SU-DHL-6 (cell line): Measurements from ENCODE around the gene CPVL.

Experiments used
- H2AFZ ChIP-seq: fragments of 200-600 bp; sonication (generic); 2 replicates; pipeline ENCODE4 v1.6.1; 2014; ENCODE audit warnings: low read depth, mild to moderate bottlenecking, moderate library complexity, mixed read lengths, antibody characterized with exemption, low read length; ENCODE audit not compliant: severe bottlenecking
- H3F3A ChIP-seq: fragments of 200-600 bp; shearing (Covaris generic); 2 replicates; pipeline ENCODE4 v1.6.0; 2016; ENCODE audit warnings: antibody characterized with exemption, mild to moderate bottlenecking; ENCODE audit not compliant: insufficient read depth
- H3K27ac ChIP-seq: fragments of 200-600 bp; sonication (generic); 2 replicates; pipeline ENCODE4 v1.5.1; 2016; ENCODE audit warnings: low read depth, mild to moderate bottlenecking, low read length, moderate library complexity, mixed read lengths
- H3K27me3 ChIP-seq: fragments of 200-600 bp; sonication (generic), shearing (Covaris generic); 2 replicates; pipeline ENCODE4 v1.6.0; 2014; ENCODE audit warnings: mild to moderate bottlenecking, low read length
- H3K36me3 ChIP-seq: fragments of 200-600 bp; sonication (generic); 2 replicates; pipeline ENCODE4 v1.6.1; 2014; ENCODE audit warnings: mild to moderate bottlenecking, low read length, mixed read lengths
- H3K4me2 ChIP-seq: fragments of 300-600, 200-600 bp; shearing (Covaris generic), sonication (generic); 2 replicates; pipeline ENCODE4 v1.6.0; 2014; ENCODE audit warnings: low read length, low read depth, mild to moderate bottlenecking; ENCODE audit not compliant: poor library complexity, severe bottlenecking
- H3K4me3 ChIP-seq: fragments of 200-600 bp; sonication (generic); 2 replicates; pipeline ENCODE4 v1.5.1; 2014; ENCODE audit warnings: antibody characterized with exemption, low read length, mild to moderate bottlenecking, mixed read lengths; ENCODE audit not compliant: insufficient read depth, poor library complexity, severe bottlenecking
- H3K79me2 ChIP-seq: fragments of 200-600 bp; sonication (generic); 2 replicates; pipeline ENCODE4 v1.6.1; 2014; ENCODE audit warnings: mild to moderate bottlenecking, low read length, moderate library complexity; ENCODE audit not compliant: insufficient read depth
- H3K9ac ChIP-seq: fragments of 200-600 bp; sonication (generic); 2 replicates; pipeline ENCODE4 v1.7.0; 2014; ENCODE audit warnings: mild to moderate bottlenecking, low read length
- H3K9me2 ChIP-seq: fragments of 200-600 bp; sonication (generic); replicated peaks from 2 replicates; pipeline ENCODE4 v1.6.1; 2014; ENCODE audit warnings: low read length; ENCODE audit not compliant: insufficient read depth
- H3K9me3 ChIP-seq: fragments of 200-600 bp; sonication (generic); 2 replicates; pipeline ENCODE4 v1.6.1; 2014; ENCODE audit warnings: low read length, mixed read lengths; ENCODE audit not compliant: insufficient read depth
- H4K20me1 ChIP-seq: fragments of 200-600 bp; sonication (generic); 2 replicates; pipeline ENCODE4 v1.6.1; 2014; ENCODE audit warnings: low read depth, mild to moderate bottlenecking, antibody characterized with exemption, low read length, moderate library complexity, mixed read lengths
- CTCF ChIP-seq: fragments of 200-600 bp; sonication (generic); IDR thresholded peaks from one replicate; pipeline ENCODE4 v1.5.1; 2017; ENCODE audit warnings: antibody characterized with exemption, mild to moderate bottlenecking, low read length, moderate library complexity; ENCODE audit not compliant: insufficient read depth, poor library complexity, severe bottlenecking
- EZH2phosphoT487 ChIP-seq: fragments of 200-600 bp; sonication (generic), shearing (Covaris generic); conservative IDR thresholded peaks from 2 replicates; pipeline ENCODE4 v1.6.1; 2018; ENCODE audit warnings: mild to moderate bottlenecking, antibody characterized with exemption, low read length, moderate library complexity, mixed read lengths

Gene CPVL

GRCh38 chr7:29193316-29194205, 47.2 kb upstream of the CPVL start:
- Histone ChIP-seq H3K4me2 (no peak overlapping the region), H3K9me2 (no peaks in the 10 kb centered on the region), H3F3A (no peaks in the 10 kb centered on the region), H3K27ac (no peak overlapping the region), H3K27me3 (no peaks in the 10 kb centered on the region), H3K9ac (no peak overlapping the region), H4K20me1 (no peaks in the 10 kb centered on the region), H3K4me3 (no peak overlapping the region), H2AFZ (no peak overlapping the region), H3K36me3 (no peaks in the 10 kb centered on the region), H3K79me2 (no peaks in the 10 kb centered on the region), H3K9me3 (no peaks in the 10 kb centered on the region)
- TF ChIP-seq CTCF: no peak
- TF ChIP-seq EZH2phosphoT487: no peak

- H3K4me3 ChIP-seq: no peak overlapping the region
- no peaks in the 10 kb centered on the region for H3K79me2 ChIP-seq
- H3K27me3 ChIP-seq: no peaks in the 10 kb centered on the region
- no peak overlapping the region for H3K9ac ChIP-seq
- H2AFZ ChIP-seq: no peak overlapping the region
- no peaks in the 10 kb centered on the region for H3K9me2 ChIP-seq
- no peaks in the 10 kb centered on the region for H3K36me3 ChIP-seq
- H3K27ac ChIP-seq: no peak overlapping the region
- H3K4me2 ChIP-seq: no peak overlapping the region
- H4K20me1 ChIP-seq: no peaks in the 10 kb centered on the region
- no peak for TF ChIP-seq EZH2phosphoT487
- no peak for TF ChIP-seq CTCF
- no peaks in the 10 kb centered on the region for H3F3A ChIP-seq
- H3K9me3 ChIP-seq: no peaks in the 10 kb centered on the region
Measured at GRCh38 chr7:29192811-29193210, 46.5 kb upstream of the CPVL start.

DNA sequence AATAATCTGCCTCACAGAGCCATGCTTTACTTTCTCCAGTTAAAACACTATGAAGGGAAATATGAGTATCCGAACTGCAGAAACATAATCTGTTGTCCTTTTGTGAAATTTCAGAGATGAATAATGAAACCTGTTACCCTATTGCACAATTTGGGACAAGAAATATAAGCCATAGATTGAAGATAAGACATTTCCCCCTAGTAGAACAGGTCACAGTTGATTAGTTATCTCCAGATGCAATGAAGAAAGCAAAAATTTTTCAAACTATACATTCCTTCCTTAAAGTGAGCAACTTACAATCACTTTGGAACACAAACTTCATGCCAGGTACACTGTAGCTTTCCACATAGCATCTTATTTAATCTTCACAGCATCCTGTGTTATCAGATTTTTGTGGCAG, 46.0 kb upstream of the CPVL start:
- H3K27me3 ChIP-seq: no peaks in the 10 kb centered on the region
- no peaks in the 10 kb centered on the region for H4K20me1 ChIP-seq
- H3K4me2 ChIP-seq: no peak overlapping the region
- no peaks in the 10 kb centered on the region for H3K9me3 ChIP-seq
- H3K79me2 ChIP-seq: no peaks in the 10 kb centered on the region
- no peaks in the 10 kb centered on the region for H3F3A ChIP-seq
- no peak overlapping the region for H3K4me3 ChIP-seq
- no peak overlapping the region for H3K27ac ChIP-seq
- no peak overlapping the region for H2AFZ ChIP-seq
- H3K9ac ChIP-seq: no peak overlapping the region
- H3K9me2 ChIP-seq: no peaks in the 10 kb centered on the region
- no peak for TF ChIP-seq CTCF
- TF ChIP-seq EZH2phosphoT487: no peak
- H3K36me3 ChIP-seq: no peaks in the 10 kb centered on the region
